Inflammatory macrophage (primary cell): ENCODE data around the gene RSBN1L.
A peak's percentile ranks its signal among the peaks of the same experiment; 100 is the strongest.

ENCODE experiments used
- DNase-seq, 2 donors: peaks; one replicate each; pipeline ENCODE4 v3.0.0-alpha.2; 2020 to 2022

The RSBN1L gene

DNA sequence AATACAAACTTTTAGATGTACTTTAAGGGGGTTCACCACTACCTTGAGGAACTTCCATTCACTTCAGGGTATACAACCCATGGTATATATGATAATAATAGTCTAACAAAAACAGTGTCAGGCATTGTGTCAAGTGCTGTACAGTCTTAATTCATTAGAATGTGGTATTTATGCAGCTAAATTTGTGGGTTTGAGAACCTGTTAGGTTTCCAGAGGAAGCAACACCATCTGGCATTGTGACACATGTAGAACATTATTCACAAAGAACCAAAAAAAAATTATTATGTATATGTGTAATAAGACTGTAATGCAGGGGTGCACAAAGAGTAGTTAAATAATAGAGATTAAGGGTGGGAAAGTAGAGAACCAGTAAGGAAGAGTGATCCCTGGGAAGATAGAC is 75.6 kb downstream of the RSBN1L start:
- no peak for DNase-seq

DNA sequence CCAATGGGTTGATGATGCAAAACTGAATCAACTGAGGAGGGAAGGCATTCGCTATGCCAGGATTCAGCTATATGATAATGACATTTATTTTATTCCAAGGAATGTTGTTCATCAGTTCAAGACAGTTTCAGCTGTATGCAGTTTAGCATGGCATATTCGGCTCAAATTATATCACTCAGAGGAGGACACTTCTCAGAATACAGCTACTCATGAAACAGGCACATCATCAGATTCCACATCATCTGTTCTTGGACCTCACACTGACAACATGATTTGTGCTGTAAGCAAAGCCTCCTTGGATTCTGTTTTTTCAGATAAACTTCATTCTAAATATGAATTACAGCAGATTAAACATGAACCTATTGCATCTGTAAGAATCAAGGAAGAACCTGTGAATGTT is 82.3 kb downstream of the RSBN1L start:
- DNase-seq, result no peak

DNA sequence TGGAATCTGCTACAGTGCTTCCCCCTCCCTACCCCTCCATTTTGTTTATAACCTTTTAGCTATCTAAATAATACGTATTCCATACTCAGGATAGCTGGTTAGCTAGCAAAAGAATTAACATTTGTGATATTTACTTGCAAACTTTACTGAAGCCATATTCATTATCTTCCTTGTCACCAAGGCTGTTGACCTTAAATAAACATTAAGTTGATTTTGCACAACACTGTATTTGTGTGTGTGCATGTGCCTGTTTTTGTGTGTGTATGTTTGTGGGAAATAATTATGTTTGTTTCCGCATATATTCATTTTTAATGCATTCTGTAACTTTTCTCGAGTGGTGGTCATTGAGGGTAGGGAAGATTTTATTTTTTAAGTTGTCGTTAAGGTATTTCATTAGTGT is 86.1 kb downstream of the RSBN1L start:
- DNase-seq, result no peak

DNA sequence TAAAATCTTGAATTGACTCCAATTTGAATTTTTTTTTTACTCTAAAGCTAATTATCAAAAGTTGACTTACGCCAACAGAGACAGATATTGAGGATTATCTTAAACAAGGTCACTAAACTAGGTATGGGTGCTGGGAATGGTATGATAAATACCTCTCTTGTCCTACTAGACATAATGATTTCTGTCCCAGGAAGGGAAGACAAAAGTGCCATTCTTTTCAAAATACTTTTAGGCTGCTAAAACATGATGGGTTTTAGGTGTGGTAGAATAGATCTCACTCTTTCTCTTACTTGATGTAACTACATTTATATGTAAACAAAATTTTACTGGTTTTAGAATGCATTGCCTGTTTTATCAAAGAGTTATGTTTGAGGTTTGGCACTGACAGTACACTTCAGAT is 86.9 kb downstream of the RSBN1L start:
- no peak for DNase-seq

DNA sequence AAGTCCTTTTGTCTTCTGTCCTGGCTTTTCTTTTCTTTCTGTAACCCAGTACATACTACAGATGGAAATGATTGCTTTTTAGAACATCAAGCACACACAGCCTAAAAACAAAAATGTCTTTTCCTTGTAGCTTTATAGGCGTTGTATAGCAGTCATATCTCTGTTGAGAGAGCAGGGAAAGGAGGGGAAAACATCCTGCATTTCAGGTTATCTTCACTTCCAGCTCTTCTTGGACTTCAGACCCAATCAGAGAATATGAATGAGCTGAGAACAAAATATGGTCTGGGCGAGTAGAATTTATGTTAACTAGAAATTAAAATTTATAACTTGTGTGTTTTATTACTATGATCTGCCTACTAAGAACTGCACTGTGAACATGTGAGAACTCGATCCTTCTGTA is 87.3 kb downstream of the RSBN1L start:
- DNase-seq, result no peak

DNA sequence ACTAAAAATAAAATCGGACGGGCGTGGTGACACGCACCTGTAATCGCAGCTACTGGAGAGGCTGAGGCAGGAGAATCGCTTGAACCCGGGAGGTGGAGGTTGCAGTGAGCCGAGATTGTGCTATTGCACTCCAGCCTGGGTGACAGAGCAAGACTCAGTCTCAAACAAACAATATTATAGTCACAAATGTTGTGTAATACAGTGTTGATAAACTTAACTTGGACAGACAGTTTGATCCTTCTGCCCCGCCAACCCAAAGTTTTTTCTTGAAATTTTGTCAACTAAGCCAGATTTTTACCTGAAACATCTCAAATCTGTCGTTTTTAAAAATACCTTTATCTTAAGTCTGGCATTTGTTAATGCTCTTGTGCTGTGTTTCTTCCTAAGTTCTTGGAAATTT is 88.2 kb downstream of the RSBN1L start:
- peak in 1 of 2 donors; percentile 22 for DNase-seq

DNA sequence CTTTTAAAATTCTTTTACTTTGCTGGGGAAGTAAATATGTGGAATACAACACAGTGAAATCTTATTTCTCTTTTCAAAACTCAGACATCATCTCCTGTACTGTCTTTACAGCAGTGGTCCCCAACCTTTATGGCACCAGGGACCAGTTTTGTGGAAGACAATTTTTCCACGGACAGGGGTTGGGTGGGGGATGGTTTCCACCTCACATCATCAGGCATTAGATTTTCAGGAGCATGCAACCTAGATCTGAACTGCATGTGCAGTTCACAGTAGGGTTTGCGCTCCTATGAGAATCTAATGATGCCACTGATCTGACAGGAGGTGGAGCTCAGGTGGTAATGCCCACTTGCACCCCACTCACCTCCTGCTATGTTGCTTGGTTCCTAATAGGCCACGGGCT is 89.8 kb downstream of the RSBN1L start:
- no peak for DNase-seq

DNA sequence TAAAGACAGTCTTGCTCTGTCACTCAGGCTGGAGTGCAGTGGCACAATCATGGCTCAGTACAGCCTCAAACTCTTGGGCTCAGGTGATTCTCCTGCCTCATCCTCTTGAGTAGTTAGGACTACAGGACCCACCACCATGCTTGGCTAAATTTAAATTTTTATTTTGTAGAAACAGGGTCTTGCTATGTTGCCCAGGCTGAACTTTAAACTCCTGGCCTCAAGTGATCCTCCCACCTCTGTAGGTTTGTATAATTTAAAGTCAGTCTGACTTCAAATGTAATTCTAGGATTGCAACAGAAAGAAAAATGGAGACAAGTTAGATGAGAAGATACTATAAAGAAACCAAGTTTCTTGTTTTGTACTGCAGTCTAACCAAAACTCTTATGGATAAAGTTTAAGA is 90.5 kb downstream of the RSBN1L start:
- no peak for DNase-seq

DNA sequence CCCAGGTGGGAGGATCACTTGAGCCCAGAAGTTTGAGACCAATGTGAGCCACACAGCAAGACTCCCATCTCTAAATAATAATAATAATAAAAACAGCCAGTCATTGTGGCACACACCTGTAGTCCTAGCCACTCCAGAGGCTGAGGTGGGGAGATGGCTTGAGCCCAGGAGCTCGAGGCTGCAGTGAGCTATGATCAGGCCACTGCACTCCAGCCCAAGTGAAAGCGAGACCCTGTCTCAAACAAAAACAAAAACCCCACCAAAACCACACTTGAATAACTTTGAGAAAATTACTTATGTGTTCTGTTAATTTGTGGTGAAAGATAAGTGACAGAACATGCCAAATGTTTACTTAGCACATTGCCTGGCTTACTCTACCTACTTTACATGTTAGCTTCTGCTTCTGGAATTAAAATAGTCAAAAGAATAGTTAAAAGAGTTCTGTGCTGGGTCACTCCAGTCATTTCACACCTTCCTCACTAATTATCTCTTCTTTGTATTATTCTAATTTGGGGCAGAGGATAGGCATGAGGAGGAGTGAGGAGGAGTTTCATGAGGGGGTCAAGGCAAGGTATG is 92.2 kb downstream of the RSBN1L start:
- no peak for DNase-seq

DNA sequence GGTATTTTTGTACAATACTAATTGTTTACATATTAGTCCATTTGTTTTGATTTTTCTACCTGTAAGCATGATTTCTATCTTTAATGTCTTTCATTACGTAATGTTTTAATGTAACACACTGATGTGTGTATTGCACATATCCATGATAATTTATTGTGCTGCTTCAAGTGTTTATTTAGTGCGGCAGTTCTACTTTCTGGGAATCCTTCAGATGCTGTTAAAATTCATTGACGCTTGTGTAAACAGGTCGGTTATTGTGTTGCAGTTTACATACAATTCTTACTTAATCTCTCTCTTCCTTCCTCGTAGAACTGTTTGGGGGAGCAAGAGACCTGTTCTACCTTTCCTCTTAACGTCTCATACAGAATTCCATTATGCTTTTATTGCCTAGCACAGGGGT is 95.1 kb downstream of the RSBN1L start:
- no peak for DNase-seq

DNA sequence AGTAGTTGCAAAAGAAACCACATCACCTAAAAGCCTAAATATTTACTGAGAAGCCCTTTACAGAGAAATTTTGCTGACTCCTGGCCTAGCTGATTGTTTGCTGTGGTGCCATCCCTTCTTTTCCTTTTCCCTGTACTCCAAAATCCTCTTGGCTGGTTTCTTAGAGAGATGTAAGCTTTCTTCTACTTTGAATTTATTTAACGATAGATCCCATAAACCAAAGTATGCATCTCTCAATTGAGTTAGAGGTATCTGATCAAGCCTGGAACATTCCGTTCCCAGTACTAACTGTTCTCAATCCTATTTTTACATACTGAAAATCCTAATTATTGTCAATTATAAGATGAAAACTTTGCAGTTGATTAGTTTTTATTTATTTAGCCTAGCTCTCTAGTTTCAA is 95.7 kb downstream of the RSBN1L start:
- DNase-seq, result no peak

DNA sequence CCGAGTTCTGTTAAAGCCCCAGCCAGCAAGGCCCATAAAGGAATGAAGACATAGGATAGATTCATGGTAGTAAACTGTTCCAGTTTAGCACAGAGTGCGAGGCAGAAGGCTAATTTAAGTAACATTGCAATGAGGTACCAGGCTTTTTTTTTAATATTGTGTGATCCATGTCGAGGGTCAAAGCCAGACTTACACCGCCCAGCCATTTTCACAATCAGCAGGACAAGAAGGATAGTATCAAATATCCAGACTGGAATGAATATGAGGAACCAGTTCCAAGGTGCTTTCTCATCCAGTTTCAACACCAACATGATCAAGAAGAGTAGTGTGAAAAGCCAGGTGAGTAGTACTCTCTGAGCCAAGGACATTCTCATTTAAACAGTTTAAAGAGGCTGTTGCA is 97.7 kb downstream of the RSBN1L start:
- DNase-seq, result no peak

DNA sequence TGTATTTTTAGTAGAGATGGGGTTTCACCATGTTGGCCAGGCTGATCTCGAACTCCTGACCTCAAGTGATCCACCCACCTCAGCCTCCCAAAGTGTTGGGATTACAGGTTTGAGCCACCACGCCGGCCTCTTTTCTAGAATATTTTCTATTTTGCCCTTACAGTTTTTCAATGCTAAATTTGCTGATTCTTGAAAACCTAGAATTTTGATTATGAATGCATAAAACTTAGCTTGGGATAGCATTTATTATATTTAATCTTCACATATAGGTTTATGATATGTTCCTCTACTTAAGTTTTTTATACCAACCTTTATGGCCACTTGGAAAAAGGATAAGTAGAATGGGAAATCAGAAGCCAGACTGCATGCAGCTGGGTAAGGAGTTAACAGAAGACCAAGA is 99.8 kb downstream of the RSBN1L start:
- DNase-seq, result no peak

DNA sequence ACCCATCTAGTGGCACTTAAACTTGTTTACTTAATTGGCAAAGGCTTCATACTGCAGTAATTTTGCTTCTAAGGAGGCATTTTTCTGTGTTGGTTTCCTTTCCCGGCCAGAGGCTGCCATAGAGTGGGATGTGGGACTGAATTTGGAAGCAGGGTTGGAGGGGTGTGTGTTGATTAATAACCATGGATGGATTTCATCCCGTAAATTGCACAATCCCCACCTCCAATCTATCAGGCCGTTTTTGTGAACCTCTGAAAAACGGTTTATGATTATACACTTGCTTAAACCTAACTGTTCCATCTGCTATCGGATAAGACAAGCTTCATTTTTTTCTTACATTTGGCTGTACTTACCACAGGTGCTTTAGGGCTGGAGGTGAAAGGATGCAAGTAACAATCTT is 100.7 kb downstream of the RSBN1L start:
- no peak for DNase-seq

DNA sequence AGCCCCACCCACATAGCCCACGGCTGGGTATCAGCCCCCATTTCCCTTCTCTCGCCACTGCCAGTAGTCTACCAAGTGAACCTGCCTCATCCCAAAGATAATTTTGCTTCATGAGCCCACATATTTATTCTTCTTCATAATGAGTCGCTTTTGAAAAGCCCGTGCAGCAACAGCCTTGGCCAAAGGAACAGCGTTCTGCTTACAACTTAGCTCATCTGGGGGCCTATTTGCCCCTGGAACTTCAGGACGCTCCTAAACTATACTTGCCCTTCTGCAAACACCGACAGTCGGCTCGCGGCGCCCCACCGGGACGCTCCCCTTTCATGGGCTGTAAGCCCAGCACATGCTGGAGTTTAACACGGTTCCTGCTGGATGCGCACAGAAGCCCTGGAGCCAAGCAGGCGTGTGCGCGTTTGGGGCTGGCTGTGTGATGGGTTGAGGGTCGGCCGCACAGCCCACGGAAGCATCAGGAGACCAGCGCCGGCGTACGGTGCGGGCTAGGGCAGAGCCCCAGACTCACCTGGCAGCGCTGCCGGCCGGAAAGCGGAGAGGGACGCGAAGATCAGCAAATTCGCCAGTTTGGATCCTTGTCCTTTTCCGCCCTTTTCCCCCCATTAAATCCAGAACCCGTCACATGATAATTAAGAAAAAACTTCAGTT is 101.6 kb downstream of the RSBN1L start:
- DNase-seq, result peak in 1 of 2 donors; percentile 22

DNA sequence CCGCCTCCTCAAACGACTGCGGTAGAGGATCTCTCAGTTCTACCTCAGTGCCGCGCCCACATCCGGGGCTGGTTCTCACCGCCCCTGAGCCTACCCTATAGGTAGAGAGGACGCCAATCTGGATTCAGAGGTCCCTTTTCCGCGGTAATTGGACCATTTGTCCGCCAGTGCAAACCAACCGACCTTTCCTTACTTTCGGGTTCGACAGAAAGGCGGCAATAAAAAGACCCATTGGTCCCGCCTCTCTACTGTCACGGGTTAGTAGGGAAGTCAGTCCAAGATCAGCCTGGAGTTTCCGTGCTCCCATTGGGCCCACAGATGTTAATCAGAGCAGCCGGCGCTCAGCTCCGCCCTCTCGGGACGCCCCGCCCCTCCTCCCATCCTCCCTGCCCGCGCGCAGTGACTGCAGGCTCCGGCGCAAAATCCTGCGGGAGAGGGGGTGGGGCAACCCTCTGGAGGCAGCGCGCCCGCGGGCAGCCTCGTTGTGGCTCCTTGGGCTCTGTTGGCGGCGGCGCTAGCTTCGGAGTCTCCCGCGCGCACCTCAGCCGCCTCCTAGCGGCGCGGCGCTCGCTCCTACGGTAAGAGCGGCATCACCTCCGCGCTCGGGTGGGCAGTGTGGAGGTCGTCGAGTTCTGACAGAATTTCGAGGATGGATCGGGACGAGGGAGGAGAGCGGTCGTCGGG is 102.3 kb downstream of the RSBN1L start, which contains the start of the genes PHTF2 and TMEM60:
PHTF2 (plus strand) TSS at position 380 of the 684 bp plus-strand sequence.
TMEM60 (minus strand) TSS at position 41 of the 684 bp plus-strand sequence. CDS start 4,061 bp downstream, outside the sequence.
- DNase-seq, result peak; percentile 100

DNA sequence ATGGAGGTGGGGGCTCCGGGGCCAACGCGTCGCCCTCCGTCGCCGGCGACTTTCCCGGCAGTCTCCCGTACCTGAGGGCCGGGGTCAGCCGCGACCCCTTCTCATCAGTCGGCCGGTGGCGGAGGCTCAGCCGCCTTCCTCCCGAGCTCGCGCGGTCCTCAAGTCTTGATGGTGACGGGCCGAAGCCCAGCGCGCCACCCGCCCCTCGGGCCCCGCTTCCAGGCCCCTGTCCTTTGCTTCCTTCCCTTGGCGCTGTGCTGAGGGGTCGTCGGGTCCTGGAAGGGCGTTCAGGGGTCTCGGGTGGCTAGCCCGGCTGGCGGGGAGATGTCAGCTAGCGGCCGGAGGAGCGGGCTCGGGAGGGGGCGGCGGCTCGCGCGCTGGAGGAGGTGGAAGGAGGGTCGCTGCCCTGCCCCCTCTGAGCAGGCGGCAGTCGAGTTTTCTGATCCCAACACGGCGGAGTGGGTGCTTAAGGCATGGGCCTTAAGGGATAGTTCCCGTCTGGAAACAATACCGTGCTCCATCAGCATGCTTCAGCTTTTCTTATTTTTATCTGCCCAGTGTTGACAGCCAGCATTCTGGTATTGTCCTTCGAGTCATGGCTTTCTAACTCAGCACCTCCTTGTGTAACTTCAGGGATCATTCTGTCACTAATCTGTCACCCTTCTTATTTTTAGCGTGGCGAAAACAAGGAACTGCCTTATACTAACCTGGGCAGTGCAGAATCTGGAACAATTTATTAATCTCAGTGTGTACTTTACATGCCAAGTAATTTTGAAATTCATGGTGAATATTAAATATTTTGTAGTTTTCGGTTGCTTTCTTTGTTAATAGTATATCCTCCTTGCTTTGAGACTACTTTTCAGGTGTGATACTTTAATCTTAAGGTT is 103.1 kb downstream of the RSBN1L start:
- DNase-seq, result peak; percentile 58 to 71

DNA sequence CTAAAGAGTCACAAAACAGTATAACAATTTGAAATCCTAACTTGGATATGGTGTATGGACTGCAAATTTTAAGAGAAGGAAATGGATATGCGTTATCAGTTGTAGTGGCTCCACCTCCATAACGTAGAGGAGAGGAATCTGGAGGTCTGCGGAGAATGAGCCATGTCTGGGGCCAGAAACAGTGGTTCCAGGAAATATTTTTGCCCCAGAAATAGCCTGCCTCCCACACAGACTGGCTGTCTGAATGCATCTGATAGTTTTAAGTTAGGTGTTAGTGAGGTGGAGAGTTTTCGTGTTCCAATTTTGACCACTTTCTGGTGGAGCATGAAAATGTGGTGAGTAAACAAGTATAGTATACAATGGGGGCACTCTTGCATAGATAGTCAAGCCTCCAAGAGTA is 103.9 kb downstream of the RSBN1L start:
- DNase-seq, result peak in 1 of 2 donors; percentile 27

DNA sequence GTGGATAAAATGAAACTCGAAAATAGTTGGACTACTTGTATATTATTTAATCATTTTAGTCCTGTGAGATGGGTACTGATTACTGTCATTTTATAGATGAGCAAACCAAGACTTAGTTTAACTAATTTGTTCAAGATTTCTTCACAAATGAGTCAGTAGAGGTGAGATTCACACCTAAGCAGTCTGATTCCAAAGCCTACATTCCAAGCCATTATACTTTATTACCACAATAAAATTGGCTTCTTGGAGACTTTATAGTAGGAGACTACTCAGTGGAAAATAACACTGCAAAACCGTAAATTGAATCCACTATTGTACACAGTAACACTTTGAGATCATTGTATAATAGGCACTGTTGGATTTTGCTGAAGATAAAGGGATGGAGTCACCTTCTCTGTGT is 104.5 kb downstream of the RSBN1L start:
- no peak for DNase-seq

DNA sequence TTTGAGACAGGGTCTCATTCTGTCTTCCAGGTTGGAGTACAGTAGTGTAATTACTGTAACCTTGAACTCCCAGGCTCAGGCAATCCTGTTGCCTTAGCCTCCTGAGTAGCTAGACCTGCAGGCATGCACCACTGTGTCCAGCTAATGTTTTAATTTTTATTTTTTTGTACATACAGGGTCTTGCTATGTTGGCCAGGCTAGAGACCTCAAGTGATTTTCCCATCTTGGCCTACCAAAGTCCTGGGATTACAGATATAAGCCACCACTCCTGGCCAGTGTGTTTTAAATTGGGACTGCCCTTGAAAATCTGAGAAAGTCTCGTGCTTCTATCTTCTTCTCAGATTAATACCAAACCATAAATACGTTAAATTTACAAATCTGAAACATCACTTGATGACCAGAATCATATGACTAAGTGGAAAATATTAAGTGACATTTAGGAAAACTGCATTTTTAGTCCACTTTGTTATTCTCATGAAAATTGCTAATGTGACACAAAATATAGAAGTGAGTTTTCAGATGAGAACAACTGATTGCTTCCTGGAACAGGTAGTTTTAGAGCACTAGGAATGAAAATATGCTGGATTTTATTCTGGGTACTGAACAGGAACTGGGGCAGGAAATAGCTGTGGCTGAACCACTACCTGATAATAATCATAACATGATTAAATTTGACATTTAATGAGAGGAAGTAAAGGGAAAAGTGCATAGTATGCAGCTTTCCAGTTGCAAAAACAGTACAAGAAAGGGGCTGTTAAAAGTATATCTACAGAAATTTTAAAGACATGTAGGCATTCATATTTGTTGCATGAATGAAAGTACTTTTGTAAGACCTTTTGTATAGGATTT is 106.5 kb downstream of the RSBN1L start:
- no peak for DNase-seq

DNA sequence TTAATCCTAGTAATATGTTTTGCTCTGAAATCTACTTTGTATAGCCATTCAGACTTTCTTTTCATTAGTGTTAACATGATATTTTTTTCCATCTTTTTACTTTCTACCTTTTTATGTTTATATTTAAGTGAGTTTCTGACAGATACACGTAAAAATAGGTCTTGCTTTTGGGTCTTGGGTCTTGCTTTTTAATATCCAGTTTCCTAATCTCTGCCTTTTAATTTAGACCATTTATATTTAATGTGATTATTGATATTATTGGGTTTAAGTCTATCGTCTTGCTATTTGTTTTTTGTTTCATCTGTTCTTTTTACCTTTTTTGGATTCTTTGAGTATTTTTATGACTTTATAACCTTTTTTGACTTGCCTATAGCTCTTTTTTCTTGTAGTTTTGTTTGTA is 110.2 kb downstream of the RSBN1L start:
- DNase-seq, result no peak

DNA sequence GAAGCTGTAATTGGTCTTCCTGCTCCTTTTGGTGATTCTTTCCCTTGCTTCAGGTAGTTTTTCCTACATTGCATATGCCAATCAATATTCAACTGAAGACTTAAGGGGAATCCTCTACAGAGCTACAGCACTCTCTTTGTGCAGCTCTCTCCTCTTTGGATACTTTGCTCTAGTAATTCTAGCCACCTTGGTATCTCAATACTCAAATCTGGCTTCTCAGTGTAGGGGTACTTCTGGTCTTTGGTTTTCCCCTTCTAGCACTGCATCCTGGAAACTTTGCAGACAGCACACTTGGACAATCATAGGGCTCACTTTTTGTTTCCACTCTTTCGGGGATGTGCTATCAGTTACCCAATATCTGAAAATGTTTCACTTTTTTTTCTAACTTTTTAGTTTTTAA is 112.3 kb downstream of the RSBN1L start:
- DNase-seq, result no peak
